HG03457 (cell line): ENCODE measurements around the gene MGST3.
"Not testable (repeated sequence)": the region's sequence is repeated elsewhere in the genome, so short reads cannot be mapped to it uniquely, and the experiment has no call there.

Experiments used
- ATAC-seq: cut with Tn5 transposase; IDR thresholded peaks from one replicate; pipeline ENCODE4 v1.9.1; 2021; ENCODE audit warnings: moderate number of reproducible peaks; ENCODE audit not compliant: unreplicated experiment

MGST3 gene

GRCh38 chr1:165630629-165631341 is at the start of gene MGST3:
TSS of gene MGST3 (plus strand) at chr1:165631234. CDS start at chr1:165649848, 18,614 bp downstream.
- peak; percentile 78 for ATAC-seq

- ATAC-seq, result no peak
Measured at GRCh38 chr1:165581926-165582325, 49.1 kb upstream of the MGST3 start.

GRCh38 chr1:165586398-165586797 is 44.6 kb upstream of the MGST3 start:
- no peak for ATAC-seq

- ATAC-seq, result not testable (repeated sequence)
Measured at GRCh38 chr1:165591391-165591790, 39.6 kb upstream of the MGST3 start.

- peak; percentile 38 for ATAC-seq
Measured at GRCh38 chr1:165592945-165593823, 37.9 kb upstream of the MGST3 start.

GRCh38 chr1:165595246-165595938 is 35.6 kb upstream of the MGST3 start:
- no peak for ATAC-seq

- peak; percentile 97 for ATAC-seq
Measured at GRCh38 chr1:165597883-165598675, 33.0 kb upstream of the MGST3 start.

- ATAC-seq, result no peak
Measured at GRCh38 chr1:165598676-165599059, 32.4 kb upstream of the MGST3 start.

GRCh38 chr1:165600793-165601192 is 30.2 kb upstream of the MGST3 start:
- no peak for ATAC-seq

GRCh38 chr1:165603810-165604209 is 27.2 kb upstream of the MGST3 start:
- no peak for ATAC-seq

- no peak for ATAC-seq
Measured at GRCh38 chr1:165605246-165605645, 25.8 kb upstream of the MGST3 start.

GRCh38 chr1:165606676-165607075 is 24.4 kb upstream of the MGST3 start:
- ATAC-seq, result not testable (repeated sequence)

GRCh38 chr1:165610866-165611265 is 20.2 kb upstream of the MGST3 start:
- no peak for ATAC-seq

GRCh38 chr1:165612062-165612461 is 19.0 kb upstream of the MGST3 start:
- no peak for ATAC-seq

- ATAC-seq, result no peak
Measured at GRCh38 chr1:165616054-165616612, 14.9 kb upstream of the MGST3 start.

GRCh38 chr1:165616987-165617546 is 14.0 kb upstream of the MGST3 start:
- ATAC-seq, result no peak

- no peak for ATAC-seq
Measured at GRCh38 chr1:165619647-165620151, 11.3 kb upstream of the MGST3 start.

- ATAC-seq, result no peak
Measured at GRCh38 chr1:165623624-165624023, 7.4 kb upstream of the MGST3 start.

GRCh38 chr1:165624441-165624840 is 6.6 kb upstream of the MGST3 start:
- no peak for ATAC-seq
